HG02763 (cell line): Measurements from ENCODE around the gene AP2S1.
A peak's percentile ranks its signal among the peaks of the same experiment; 100 is the strongest.
"Not testable (repeated sequence)": the region's sequence is repeated elsewhere in the genome, so short reads cannot be mapped to it uniquely, and the experiment has no call there.

Source experiments
- ATAC-seq: cut with Tn5 transposase; IDR thresholded peaks from one replicate; pipeline ENCODE4 v1.9.1; 2021; ENCODE audit warnings: mild to moderate bottlenecking, moderate library complexity; ENCODE audit not compliant: unreplicated experiment

Gene AP2S1

DNA sequence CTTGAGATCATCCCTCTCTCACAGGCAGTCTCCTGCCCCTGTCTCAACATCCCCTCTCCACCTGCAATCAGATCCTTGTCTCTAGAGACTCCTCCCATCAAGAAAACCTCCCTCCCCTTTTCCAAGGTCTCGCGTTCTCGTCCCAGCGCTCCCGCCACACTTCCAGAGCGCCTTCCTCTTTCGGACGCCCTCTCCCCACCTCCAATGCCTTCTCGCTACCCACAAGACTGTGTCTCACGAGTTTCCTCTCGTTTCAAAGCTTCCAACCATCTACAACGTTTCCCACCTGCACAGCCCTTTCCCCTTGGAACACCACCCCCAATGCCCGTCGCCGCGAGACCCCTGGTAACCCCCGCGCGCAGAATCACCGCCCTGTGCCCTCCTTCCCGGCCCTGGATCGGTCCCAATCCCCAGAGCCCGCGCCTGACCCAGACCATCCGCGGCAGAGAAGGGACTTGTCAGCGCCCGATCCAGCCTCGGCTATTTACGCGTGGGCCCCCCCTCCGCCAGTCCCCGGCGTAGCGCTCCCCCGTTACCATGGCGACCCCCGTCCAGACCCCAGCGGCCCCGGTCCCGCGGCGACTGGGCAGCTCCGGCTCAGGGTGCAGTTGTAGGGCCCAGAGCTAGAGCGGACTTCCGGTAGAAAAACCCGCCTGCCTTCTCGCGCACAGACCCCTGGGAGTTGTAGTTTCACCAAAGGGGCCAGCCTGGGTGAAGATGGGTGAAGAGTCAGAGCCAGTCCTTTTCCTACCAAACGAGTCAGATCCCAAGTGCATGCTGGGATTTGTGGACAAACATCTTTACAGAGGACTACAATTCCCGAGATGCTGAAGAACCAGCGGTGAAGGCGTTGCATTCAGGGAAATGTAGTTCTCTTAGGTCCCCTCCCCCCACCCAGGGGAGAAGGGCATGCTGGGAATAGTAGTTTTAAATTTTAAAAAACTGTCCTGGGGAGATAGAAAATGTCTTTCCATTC lies at the start of gene AP2S1:
Gene AP2S1 (minus strand): TSS at position 619 of the 976 bp plus-strand sequence. CDS start 80 bp downstream, at position 539.
- peak; percentile 95 for ATAC-seq

- ATAC-seq, result no peak
Measured at GRCh38 chr19:46900341-46900740, 49.7 kb upstream of the AP2S1 start.

DNA sequence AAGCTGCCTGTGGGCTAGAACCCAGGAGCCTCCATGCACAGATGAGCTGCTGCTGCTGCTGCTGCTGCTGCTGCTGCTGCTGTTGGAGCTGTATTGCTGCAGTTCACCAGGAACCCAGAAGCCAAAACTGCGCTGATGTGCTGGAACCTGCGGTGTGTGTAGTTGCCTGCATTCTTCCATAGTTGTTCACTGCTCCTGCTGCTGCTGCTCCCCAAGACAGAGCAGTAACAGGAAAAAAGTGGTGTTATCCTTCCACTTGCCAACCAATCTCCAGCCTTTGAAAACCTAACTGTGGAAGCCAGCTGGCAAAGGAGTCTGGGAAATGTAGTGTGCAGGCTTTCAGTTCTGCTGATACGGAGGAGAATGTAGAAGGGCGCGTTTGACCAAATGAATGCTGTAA lies 48.1 kb upstream of the AP2S1 start:
- ATAC-seq, result no peak

DNA sequence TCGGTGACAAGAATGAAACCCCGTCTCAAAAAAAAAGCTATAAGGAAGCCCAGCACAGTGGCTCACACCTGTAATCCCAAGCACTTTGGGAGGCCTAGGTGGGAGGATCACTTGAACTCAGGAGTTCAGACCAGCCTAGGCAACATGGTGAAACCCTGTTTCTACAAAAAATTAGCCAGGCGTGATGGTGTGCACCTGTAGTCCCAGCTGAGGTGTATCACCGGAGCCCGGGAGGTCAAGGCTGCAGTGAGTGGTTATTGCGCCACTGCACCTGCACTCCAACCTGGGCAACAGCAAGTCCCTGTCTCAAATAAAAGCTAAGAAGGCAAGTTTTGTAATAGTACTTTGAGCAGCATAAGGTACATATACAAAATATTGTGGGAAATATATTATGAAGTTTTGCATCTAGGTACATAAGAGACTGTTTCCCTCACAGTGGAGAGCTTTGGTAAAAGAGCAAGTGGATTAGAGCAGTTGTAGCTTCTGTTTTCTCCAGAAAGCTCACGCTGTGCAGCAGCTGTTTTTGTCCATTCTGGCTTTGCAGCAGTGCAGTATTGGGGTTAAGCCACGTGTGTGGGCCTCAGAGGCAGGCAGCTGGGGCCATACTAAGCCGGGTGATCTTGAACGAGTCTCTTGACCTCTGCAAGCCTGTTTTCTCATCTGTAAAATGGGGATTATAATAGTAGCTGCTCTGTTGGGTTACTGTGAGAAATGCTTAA lies 45.6 kb upstream of the AP2S1 start:
- ATAC-seq, result no peak

DNA sequence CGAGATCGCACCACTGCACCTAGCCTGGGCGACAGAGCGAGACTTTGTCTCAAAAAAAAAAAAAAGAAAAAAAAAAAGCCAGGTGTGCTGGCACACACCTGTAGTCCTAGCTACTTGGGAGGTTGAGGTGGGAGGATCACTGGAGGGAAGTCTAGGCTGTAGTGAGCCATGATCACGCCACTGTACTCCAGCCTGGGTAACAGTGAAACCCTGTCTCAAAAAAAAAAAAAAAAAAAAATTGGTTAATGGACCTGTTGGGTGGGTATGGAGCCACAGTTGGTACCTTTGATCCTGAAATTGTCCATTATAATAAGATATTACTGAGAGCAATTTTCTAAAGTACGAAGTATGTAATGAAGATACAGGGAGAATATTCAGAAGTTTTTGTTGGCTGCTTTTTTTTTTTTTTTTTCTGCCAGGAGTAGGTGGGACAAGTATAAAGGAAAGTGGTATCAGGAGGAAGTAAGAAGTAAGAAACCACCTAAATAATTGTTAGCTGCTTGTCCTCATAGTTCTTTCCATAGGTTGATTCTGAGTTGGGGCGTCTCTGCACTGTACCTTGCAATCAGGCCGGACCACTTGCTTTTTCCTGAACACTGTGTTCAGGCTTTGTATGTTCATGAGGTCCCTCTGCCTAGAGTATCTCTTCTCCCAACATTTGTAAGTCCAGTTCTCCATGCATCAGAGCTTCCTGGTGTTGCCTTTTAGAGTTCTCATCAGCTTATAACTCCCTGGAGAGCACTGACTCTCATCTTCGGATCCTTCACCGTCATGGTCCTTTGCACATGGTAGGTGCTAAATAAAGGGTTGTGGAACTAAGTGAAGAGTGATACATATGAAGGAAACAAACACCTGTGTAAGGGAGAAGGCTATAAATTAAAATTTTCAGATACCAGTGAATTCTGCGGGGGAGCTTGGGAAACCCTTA lies 41.9 kb upstream of the AP2S1 start:
- ATAC-seq, result no peak

DNA sequence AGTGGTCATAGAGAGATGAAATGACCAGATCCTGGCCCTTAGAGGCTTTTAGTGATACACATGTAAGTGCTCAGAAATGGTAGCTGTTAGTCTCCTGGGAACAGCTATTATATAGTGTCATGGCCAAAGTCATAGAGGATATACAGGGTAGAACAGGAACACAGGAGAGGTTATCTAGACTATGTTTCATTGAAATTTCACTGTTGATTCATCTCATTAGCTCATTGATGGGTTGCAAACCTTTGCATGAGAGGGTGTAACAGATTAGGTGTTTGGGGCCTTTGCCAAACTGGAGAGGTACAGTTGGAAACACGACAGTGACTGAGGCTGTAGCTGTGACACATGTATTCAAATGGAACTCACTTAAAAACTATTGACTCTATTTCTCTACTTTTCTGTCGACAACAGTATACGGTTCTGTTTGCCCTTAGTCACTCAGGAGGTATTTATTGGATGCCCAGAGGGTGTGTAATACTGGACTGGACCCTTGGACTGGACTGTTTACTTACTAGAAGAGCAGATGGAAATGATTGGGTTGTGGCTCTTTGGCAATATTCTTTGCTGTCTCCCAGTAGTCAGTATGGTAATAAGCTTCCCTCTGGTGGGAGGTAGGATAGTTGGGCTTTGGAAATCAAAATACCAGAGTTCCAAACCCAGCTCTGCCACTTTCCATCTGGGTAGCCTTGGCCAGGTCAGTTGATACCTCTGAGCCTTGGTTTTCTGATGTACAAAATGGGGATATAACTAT lies 40.0 kb upstream of the AP2S1 start:
- ATAC-seq, result no peak

GRCh38 chr19:46887240-46887782 lies 36.7 kb upstream of the AP2S1 start:
- no peak for ATAC-seq

GRCh38 chr19:46886546-46887239 lies 36.0 kb upstream of the AP2S1 start:
- ATAC-seq, result no peak

DNA sequence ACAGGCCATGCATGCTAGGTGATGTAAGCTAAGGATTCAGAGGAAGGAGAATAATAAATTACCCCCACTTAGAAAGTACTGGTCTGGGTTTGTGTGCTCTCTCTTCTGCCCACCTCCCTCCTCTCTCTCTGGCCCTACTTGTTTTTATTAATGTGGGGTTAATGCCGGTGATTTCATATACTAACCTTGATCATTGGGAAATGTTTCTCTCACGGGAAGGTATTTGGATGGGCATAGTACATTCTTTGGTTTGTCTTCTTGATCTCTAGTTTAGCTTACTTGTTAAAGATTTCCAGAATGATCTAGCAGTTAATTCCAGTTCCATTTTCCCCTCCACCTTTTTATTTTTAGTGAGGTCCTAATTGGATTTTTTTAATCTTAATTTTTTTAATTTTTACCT lies 34.8 kb upstream of the AP2S1 start:
- ATAC-seq, result no peak

DNA sequence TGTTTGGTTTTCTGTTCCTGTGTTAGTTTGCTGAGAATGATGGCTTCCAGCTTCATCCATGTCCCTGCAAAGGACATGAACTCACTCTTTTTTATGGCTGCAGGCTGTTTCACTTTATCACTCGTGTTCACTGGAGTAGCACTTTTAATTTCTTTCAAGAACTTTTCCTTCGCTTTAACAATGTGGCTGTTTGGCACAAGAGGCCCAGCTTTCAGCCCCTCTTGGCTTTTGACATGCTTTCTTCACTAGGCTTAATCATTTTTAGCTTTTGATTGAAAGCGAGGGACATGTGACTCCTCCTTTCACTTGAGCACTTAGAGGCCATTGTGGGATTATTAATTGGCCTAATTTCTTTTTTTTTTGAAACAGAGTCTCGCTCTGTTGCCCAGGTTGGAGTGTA lies 32.1 kb upstream of the AP2S1 start:
- ATAC-seq, result not testable (repeated sequence)

GRCh38 chr19:46882034-46882433 lies 31.4 kb upstream of the AP2S1 start:
- no peak for ATAC-seq

- no peak for ATAC-seq
Measured at GRCh38 chr19:46881092-46881491, 30.4 kb upstream of the AP2S1 start.

GRCh38 chr19:46880431-46880830 lies 29.8 kb upstream of the AP2S1 start:
- ATAC-seq, result no peak

- no peak for ATAC-seq
Measured at GRCh38 chr19:46878613-46879375, 28.1 kb upstream of the AP2S1 start.

DNA sequence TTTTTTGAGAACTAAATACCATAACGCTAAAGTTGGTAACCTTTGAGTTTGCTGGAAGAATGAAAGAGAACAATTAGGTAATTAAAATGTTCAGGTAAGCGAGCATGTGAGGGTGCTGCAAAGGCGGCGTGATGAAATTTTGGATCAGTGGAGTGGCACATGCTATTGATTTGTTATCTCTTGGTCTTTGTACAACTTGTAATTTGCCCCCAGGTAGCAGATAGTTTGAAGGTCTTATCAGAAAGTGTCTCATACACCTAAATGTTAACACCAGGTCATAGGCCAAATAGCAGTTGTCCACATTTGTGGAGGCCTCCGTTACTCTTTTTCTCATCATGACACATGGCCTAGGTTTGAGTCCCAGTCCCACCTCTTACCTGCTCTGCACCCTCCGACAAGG lies 25.0 kb upstream of the AP2S1 start:
- no peak for ATAC-seq

GRCh38 chr19:46875234-46875633 lies 24.6 kb upstream of the AP2S1 start:
- ATAC-seq, result no peak

- no peak for ATAC-seq
Measured at GRCh38 chr19:46872967-46873366, 22.3 kb upstream of the AP2S1 start.

GRCh38 chr19:46871173-46871572 lies 20.5 kb upstream of the AP2S1 start:
- ATAC-seq, result not testable (repeated sequence)
